GM13977 (cell line): ENCODE measurements around the gene MYD88.

ENCODE experiments used
- DNase-seq: peaks from one replicate; pipeline ENCODE4 v3.0.0; 2012; ENCODE audit warnings: low spot score
- in situ Hi-C: fragments of 300-500 bp; cut with MboI; formaldehyde crosslinking; loops from one replicate; pipeline ENCODE4 v1.12.0; 2022; ENCODE audit warnings: low sequenced_read_pairs, low pct_unique_long_range_greater_than_20kb, mixed read lengths, inconsistent platforms; ENCODE audit not compliant: unreplicated experiment
- TF ChIP-seq, protein P1 (sequence below): IDR thresholded peaks from 2 replicates; pipeline ENCODE4 v1.5.1; 2012; ENCODE audit warnings: mild to moderate bottlenecking, control low read depth; ENCODE audit not compliant: insufficient read depth; ENCODE audit errors: extremely low read depth, missing control alignments

The MYD88 gene

GRCh38 chr3:38186781-38187180 is 48.3 kb downstream of the MYD88 start:
- in situ Hi-C loops = no loop called here
- TF ChIP-seq, protein P1, sequence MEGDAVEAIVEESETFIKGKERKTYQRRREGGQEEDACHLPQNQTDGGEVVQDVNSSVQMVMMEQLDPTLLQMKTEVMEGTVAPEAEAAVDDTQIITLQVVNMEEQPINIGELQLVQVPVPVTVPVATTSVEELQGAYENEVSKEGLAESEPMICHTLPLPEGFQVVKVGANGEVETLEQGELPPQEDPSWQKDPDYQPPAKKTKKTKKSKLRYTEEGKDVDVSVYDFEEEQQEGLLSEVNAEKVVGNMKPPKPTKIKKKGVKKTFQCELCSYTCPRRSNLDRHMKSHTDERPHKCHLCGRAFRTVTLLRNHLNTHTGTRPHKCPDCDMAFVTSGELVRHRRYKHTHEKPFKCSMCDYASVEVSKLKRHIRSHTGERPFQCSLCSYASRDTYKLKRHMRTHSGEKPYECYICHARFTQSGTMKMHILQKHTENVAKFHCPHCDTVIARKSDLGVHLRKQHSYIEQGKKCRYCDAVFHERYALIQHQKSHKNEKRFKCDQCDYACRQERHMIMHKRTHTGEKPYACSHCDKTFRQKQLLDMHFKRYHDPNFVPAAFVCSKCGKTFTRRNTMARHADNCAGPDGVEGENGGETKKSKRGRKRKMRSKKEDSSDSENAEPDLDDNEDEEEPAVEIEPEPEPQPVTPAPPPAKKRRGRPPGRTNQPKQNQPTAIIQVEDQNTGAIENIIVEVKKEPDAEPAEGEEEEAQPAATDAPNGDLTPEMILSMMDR = no peak
- no peak for DNase-seq

DNA sequence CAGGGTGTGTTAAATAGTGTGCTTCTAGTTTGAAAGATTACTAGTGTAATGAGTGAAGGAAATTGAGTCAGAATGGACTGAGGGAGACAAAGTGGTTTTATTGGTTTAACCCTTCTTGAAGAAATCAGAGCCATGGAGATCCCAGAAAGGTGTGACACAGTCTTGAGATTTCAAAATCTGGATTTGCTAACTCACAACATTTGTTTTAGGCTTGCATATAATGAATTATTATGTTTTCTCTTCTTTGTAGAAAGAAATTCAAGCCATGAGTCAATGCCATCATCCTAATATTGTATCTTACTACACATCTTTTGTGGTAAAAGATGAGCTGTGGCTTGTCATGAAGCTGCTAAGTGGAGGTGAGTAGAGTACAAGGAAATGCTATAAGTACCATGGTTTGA is 52.0 kb downstream of the MYD88 start:
- in situ Hi-C loops = no loop called here
- TF ChIP-seq, protein P1 = no peak
- DNase-seq = no peak
